Chondrocyte (in vitro differentiated cells): ENCODE results near the gene GSTM4. TPM values are rescaled to one million over a fixed set of nuclear protein-coding genes. Genes with fewer than 3 reads are reported as not detected.
"Not testable (repeated sequence)": the region's sequence is repeated elsewhere in the genome, so short reads cannot be mapped to it uniquely, and the experiment has no call there.

Experiments used
- DNase-seq: peaks from one replicate; pipeline ENCODE4 v3.0.0; 2021; ENCODE audit warnings: mixed read lengths, low spot score
- H3K27ac Mint-ChIP-seq: one replicate; pipeline ENCODE4 v1.8.0; 2021; ENCODE audit warnings: mild to moderate bottlenecking, moderate library complexity, mixed read lengths; ENCODE audit not compliant: unreplicated experiment
- H3K27me3 Mint-ChIP-seq: 2 replicates; pipeline ENCODE4 v1.8.0; 2021; ENCODE audit warnings: low read depth, mixed read lengths
- H3K36me3 Mint-ChIP-seq: 2 replicates; pipeline ENCODE4 v1.8.0; 2021; ENCODE audit warnings: low read depth, mixed read lengths
- H3K4me1 Mint-ChIP-seq: 2 replicates; pipeline ENCODE4 v1.8.0; 2021; ENCODE audit warnings: low read depth, mild to moderate bottlenecking, mixed read lengths
- H3K4me3 Mint-ChIP-seq: one replicate; pipeline ENCODE4 v1.8.0; 2021; ENCODE audit warnings: mild to moderate bottlenecking, moderate library complexity, mixed read lengths; ENCODE audit not compliant: unreplicated experiment
- H3K9me3 Mint-ChIP-seq: 2 replicates; pipeline ENCODE4 v1.8.0; 2021; ENCODE audit warnings: low read depth, mixed read lengths
- CTCF ChIP-seq: fragments of 200-600 bp; sonication (generic); IDR thresholded peaks from 2 replicates; pipeline ENCODE4 v1.5.0; 2021; ENCODE audit warnings: antibody characterized with exemption, mild to moderate bottlenecking, moderate library complexity
- total RNA-seq: library from RNA; stranded (reverse); gene quantifications from 3 replicates; pipeline ENCODE4 v1.2.1, GENCODE V29; 2021

GSTM4 gene
- total RNA-seq, 1 donor from 2014 or later, result 14.5 TPM

- peaks cover 3% of the 10 kb centered on the region for H3K36me3 Mint-ChIP-seq
- no peak for TF ChIP-seq CTCF
- H3K4me3 Mint-ChIP-seq, result no peak overlapping the region
- H3K9me3 Mint-ChIP-seq, result no peaks in the 10 kb centered on the region
- H3K27me3 Mint-ChIP-seq, result no peaks in the 10 kb centered on the region
- peaks cover 9% of the 10 kb centered on the region for H3K4me1 Mint-ChIP-seq
- DNase-seq, result no peak
- no peak overlapping the region for H3K27ac Mint-ChIP-seq
These were observed 15.2 kb downstream of the GSTM4 start for GRCh38 chr1:109671067-109671466.

- not testable (repeated sequence) for H3K4me1 Mint-ChIP-seq, H3K27ac Mint-ChIP-seq, DNase-seq, H3K36me3 Mint-ChIP-seq, H3K27me3 Mint-ChIP-seq, H3K9me3 Mint-ChIP-seq, H3K4me3 Mint-ChIP-seq
These were observed 18.0 kb downstream of the GSTM4 start for GRCh38 chr1:109673861-109674260.

- not testable (repeated sequence) for H3K4me1 Mint-ChIP-seq, H3K9me3 Mint-ChIP-seq, H3K27me3 Mint-ChIP-seq, DNase-seq, H3K4me3 Mint-ChIP-seq, H3K36me3 Mint-ChIP-seq, H3K27ac Mint-ChIP-seq
These were observed 20.9 kb downstream of the GSTM4 start for GRCh38 chr1:109676683-109677381.

- H3K9me3 Mint-ChIP-seq, result no peaks in the 10 kb centered on the region
- no peak for TF ChIP-seq CTCF
- H3K4me1 Mint-ChIP-seq, result peaks cover 5% of the 10 kb centered on the region
- no peak for DNase-seq
- no peak overlapping the region for H3K27ac Mint-ChIP-seq
- no peaks in the 10 kb centered on the region for H3K27me3 Mint-ChIP-seq
- peaks cover 1% of the 10 kb centered on the region for H3K36me3 Mint-ChIP-seq
- no peak overlapping the region for H3K4me3 Mint-ChIP-seq
These were observed 21.6 kb downstream of the GSTM4 start for GRCh38 chr1:109677459-109677858.

- H3K27me3 Mint-ChIP-seq, H3K27ac Mint-ChIP-seq, H3K9me3 Mint-ChIP-seq, H3K4me1 Mint-ChIP-seq, H3K36me3 Mint-ChIP-seq, DNase-seq, H3K4me3 Mint-ChIP-seq: not testable (repeated sequence)
These were observed 22.7 kb downstream of the GSTM4 start for GRCh38 chr1:109678637-109679036.

GRCh38 chr1:109684777-109685176 lies 28.9 kb downstream of the GSTM4 start:
- not testable (repeated sequence) for H3K9me3 Mint-ChIP-seq, H3K36me3 Mint-ChIP-seq, H3K27me3 Mint-ChIP-seq, H3K4me1 Mint-ChIP-seq, H3K4me3 Mint-ChIP-seq, H3K27ac Mint-ChIP-seq, DNase-seq

- not testable (repeated sequence) for H3K27ac Mint-ChIP-seq, DNase-seq, H3K4me3 Mint-ChIP-seq, H3K9me3 Mint-ChIP-seq, H3K4me1 Mint-ChIP-seq, H3K36me3 Mint-ChIP-seq, H3K27me3 Mint-ChIP-seq
These were observed 29.5 kb downstream of the GSTM4 start for GRCh38 chr1:109685399-109685798.

- not testable (repeated sequence) for DNase-seq, H3K4me1 Mint-ChIP-seq, H3K4me3 Mint-ChIP-seq, H3K36me3 Mint-ChIP-seq, H3K27me3 Mint-ChIP-seq, H3K27ac Mint-ChIP-seq, H3K9me3 Mint-ChIP-seq
These were observed 30.0 kb downstream of the GSTM4 start for GRCh38 chr1:109685890-109686289.

GRCh38 chr1:109687109-109687508 lies 31.2 kb downstream of the GSTM4 start:
- DNase-seq, H3K4me1 Mint-ChIP-seq, H3K27ac Mint-ChIP-seq, H3K27me3 Mint-ChIP-seq, H3K36me3 Mint-ChIP-seq, H3K9me3 Mint-ChIP-seq: not testable (repeated sequence)
- H3K4me3 Mint-ChIP-seq, result peak overlapping the region; percentile 71
